ENCODE data around the gene ZNF618. TPM values are rescaled to one million over a fixed set of nuclear protein-coding genes. Genes with fewer than 3 reads are reported as not detected.

The ZNF618 gene
- total and polyA plus RNA-seq, 2 experiments from 2014 or later: 12.1 to 22.1 TPM

DNA sequence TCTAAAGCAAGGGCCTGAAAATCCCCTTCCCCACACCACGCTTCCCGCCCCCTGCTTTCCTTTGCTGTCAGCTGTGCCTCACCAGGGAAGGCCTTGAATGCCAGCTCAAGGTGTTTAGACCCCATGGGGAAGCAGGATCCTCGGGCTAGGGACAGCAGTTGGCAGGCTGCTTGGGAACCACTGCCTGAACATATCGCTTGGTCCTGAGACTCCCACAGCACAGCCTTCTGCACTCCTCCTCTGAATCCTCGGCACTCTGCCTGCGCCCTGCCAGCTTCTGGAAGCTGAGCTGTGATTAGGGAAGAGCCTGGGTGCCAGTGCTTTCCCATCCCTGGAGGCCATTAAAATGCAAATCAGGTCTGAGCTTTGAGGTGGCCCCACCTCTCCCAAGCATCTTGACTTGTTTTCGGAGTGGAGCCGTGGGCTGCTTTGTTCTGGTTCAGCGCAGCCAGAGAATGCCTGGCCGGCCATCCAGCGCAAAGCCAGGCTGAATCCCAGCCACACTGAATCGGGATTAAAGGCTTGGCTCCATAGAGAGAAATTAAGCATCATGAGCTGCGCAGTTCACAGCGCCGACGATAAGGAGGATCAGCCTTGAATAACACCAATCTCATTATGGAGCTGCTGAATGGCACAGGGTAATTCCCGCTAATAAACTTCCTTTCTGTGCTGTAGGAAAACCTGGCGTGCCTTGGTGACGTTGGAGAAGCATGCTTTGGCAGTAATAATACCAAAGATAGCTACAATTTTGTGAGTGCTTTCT lies 162.0 kb downstream of the ZNF618 start (continued):
- TF ChIP-seq, protein P1, sequence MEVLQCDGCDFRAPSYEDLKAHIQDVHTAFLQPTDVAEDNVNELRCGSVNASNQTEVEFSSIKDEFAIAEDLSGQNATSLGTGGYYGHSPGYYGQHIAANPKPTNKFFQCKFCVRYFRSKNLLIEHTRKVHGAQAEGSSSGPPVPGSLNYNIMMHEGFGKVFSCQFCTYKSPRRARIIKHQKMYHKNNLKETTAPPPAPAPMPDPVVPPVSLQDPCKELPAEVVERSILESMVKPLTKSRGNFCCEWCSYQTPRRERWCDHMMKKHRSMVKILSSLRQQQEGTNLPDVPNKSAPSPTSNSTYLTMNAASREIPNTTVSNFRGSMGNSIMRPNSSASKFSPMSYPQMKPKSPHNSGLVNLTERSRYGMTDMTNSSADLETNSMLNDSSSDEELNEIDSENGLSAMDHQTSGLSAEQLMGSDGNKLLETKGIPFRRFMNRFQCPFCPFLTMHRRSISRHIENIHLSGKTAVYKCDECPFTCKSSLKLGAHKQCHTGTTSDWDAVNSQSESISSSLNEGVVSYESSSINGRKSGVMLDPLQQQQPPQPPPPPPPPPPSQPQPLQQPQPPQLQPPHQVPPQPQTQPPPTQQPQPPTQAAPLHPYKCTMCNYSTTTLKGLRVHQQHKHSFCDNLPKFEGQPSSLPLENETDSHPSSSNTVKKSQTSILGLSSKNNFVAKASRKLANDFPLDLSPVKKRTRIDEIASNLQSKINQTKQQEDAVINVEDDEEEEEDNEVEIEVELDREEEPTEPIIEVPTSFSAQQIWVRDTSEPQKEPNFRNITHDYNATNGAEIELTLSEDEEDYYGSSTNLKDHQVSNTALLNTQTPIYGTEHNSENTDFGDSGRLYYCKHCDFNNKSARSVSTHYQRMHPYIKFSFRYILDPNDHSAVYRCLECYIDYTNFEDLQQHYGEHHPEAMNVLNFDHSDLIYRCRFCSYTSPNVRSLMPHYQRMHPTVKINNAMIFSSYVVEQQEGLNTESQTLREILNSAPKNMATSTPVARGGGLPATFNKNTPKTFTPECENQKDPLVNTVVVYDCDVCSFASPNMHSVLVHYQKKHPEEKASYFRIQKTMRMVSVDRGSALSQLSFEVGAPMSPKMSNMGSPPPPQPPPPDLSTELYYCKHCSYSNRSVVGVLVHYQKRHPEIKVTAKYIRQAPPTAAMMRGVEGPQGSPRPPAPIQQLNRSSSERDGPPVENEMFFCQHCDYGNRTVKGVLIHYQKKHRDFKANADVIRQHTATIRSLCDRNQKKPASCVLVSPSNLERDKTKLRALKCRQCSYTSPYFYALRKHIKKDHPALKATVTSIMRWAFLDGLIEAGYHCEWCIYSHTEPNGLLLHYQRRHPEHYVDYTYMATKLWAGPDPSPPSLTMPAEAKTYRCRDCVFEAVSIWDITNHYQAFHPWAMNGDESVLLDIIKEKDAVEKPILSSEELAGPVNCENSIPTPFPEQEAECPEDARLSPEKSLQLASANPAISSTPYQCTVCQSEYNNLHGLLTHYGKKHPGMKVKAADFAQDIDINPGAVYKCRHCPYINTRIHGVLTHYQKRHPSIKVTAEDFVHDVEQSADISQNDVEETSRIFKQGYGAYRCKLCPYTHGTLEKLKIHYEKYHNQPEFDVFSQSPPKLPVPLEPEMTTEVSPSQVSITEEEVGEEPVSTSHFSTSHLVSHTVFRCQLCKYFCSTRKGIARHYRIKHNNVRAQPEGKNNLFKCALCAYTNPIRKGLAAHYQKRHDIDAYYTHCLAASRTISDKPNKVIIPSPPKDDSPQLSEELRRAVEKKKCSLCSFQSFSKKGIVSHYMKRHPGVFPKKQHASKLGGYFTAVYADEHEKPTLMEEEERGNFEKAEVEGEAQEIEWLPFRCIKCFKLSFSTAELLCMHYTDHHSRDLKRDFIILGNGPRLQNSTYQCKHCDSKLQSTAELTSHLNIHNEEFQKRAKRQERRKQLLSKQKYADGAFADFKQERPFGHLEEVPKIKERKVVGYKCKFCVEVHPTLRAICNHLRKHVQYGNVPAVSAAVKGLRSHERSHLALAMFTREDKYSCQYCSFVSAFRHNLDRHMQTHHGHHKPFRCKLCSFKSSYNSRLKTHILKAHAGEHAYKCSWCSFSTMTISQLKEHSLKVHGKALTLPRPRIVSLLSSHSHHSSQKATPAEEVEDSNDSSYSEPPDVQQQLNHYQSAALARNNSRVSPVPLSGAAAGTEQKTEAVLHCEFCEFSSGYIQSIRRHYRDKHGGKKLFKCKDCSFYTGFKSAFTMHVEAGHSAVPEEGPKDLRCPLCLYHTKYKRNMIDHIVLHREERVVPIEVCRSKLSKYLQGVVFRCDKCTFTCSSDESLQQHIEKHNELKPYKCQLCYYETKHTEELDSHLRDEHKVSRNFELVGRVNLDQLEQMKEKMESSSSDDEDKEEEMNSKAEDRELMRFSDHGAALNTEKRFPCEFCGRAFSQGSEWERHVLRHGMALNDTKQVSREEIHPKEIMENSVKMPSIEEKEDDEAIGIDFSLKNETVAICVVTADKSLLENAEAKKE (CRISPR knock-in tag; IDR thresholded peaks at IDR 0.05): no peak
- no peak for TF ChIP-seq EZH2phosphoT487 (IDR thresholded peaks at IDR 0.05; ENCODE audit: unreplicated experiment)
- TF ChIP-seq ZNF331 (CRISPR knock-in tag; IDR thresholded peaks at IDR 0.05; ENCODE audit: low read depth): no peak
- no peak for TF ChIP-seq EZH2 (IDR thresholded peaks at IDR 0.05; ENCODE audit: low read depth, unreplicated experiment)
- TF ChIP-seq POLR2AphosphoS5 (IDR thresholded peaks at IDR 0.05; ENCODE audit: low read depth): no peak

- peaks cover 20% of the 10 kb centered on the region for H3K36me3 Mint-ChIP-seq (ENCODE audit: low read depth)
- Histone ChIP-seq H2AFZ (no peak overlapping the region), H4K20me1 (replicated peaks; ENCODE audit: insufficient read depth) (no peaks in the 10 kb centered on the region; the same call in 1 of the 2 replicates), H3K4me3 (no peak overlapping the region), H3K9me2 (ENCODE audit: insufficient read depth) (no peaks in the 10 kb centered on the region), H3K36me3 (ENCODE audit: insufficient read depth) (no peaks in the 10 kb centered on the region), H3K79me2 (replicated peaks; ENCODE audit: insufficient read depth) (no peaks in the 10 kb centered on the region), H3K4me1 (ENCODE audit: insufficient read depth) (peaks cover 14% of the 10 kb centered on the region), H3K27ac (ENCODE audit: low read depth) (peak overlapping the region; percentile 85; the same call in 1 of the 2 replicates), H3F3A (replicated peaks; ENCODE audit: low read depth) (peaks cover 4% of the 10 kb centered on the region; the same call in 1 of the 2 replicates), H3K4me2 (no peak overlapping the region), H3K27me3 (ENCODE audit: insufficient read depth) (no peaks in the 10 kb centered on the region)
- DNase-seq (ENCODE audit: low spot score) (no peak), ATAC-seq (no peak)
- no peaks in the 10 kb centered on the region for H3K9me3 Mint-ChIP-seq
- no peaks in the 10 kb centered on the region for H3K27me3 Mint-ChIP-seq (ENCODE audit: insufficient read depth, low read depth, poor library complexity)
- no peak overlapping the region for H3K27ac Mint-ChIP-seq
- peaks cover 12% of the 10 kb centered on the region for H3K4me1 Mint-ChIP-seq
- no peak overlapping the region for H3K4me3 Mint-ChIP-seq
- TF ChIP-seq STAT1 (IDR thresholded peaks at IDR 0.05; ENCODE audit: unreplicated experiment) (no peak), CREB1 (CRISPR knock-in tag; IDR thresholded peaks at IDR 0.05; ENCODE audit: low read depth) (no peak), POLR2AphosphoS5 (IDR thresholded peaks at IDR 0.05; ENCODE audit: low read depth) (no peak), ZNF114 (CRISPR knock-in tag; IDR thresholded peaks at IDR 0.05) (no peak), EZH2 (IDR thresholded peaks at IDR 0.05; ENCODE audit: low read depth, unreplicated experiment) (no peak), CTCF (conservative IDR thresholded peaks at IDR 0.05; ENCODE audit: low read depth in 2 of 2) (no peak), EZH2phosphoT487 (IDR thresholded peaks at IDR 0.05; ENCODE audit: unreplicated experiment) (no peak), NANOG (IDR thresholded peaks at IDR 0.05; ENCODE audit: borderline replicate concordance) (no peak), ZNF331 (CRISPR knock-in tag; IDR thresholded peaks at IDR 0.05; ENCODE audit: low read depth) (no peak)
Measured at GRCh38 chr9:114038724-114039313, 162.7 kb downstream of the ZNF618 start.
